Measurements from ENCODE around the gene OR10G7.

DNA sequence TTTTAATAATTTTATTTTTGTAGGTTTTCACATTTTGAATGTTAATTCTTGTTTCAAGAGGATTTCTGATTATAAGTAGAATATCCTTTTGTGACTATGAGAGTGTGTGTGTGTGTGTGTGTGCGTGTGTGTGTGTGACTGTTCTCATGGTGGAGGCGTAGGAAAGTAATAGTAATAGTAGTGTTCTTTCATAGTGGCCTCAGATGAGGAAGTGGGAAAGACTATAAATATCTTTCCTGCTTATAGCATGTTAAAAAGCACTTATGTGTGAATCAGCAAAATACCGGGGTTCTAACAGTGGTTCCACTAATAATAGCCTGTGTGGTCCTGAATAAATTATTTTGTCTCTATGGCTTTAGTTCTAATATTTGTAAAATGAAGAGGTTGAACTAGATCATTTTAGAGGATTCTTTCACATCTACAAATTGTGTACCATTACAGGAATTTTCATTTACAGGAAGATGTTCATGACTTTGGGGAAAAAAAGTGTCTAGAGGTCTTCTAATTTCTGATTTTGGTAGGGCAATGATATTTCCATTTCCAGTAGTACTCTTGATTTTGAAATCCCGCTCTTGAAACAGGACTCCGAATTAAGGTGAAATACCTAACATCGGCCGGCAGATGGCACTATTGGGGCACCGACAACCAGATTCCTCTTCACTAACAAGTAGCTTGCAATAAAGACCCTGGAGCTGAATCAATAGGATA is 29.9 kb upstream of the OR10G7 start:
- TF ChIP-seq CTCF (IDR thresholded peaks at IDR 0.05; ENCODE audit: insufficient read depth, low read depth, low read length) (peak; percentile 81), EZH2 (IDR thresholded peaks at IDR 0.05; ENCODE audit: insufficient read depth, low read length) (no peak)

Data from astrocyte (in vitro differentiated cells and primary cell).